Measurements from ENCODE around the gene GFY.

The GFY gene

GRCh38 chr19:49423071-49423984 is 1.9 kb upstream of the GFY start, which contains the start of gene PTH2:
TSS of gene PTH2 (minus strand) at chr19:49423441. CDS start at chr19:49423339, 102 bp downstream.
- DNase-seq = no peak
- in situ Hi-C loops (cut with HindIII; ENCODE audit: low pct_ligation_motif_present, low pct_unique_long_range_greater_than_20kb, low sequenced_read_pairs) = no loop called here

- in situ Hi-C loops (cut with HindIII; ENCODE audit: low pct_ligation_motif_present, low pct_unique_long_range_greater_than_20kb, low sequenced_read_pairs) = no loop called here
- no peak for DNase-seq
These were observed 1.2 kb upstream of the GFY start for GRCh38 chr19:49423985-49424303.

GRCh38 chr19:49425922-49426592 is 869 bp downstream of the GFY start:
- no peak for DNase-seq
- in situ Hi-C loops (cut with HindIII; ENCODE audit: low pct_ligation_motif_present, low pct_unique_long_range_greater_than_20kb, low sequenced_read_pairs) = no loop called here

- in situ Hi-C loops (cut with HindIII; ENCODE audit: low pct_ligation_motif_present, low pct_unique_long_range_greater_than_20kb, low sequenced_read_pairs) = no loop called here
- DNase-seq = no peak
These were observed 2.2 kb downstream of the GFY start for GRCh38 chr19:49427339-49427738.

- in situ Hi-C loops (cut with HindIII; ENCODE audit: low pct_ligation_motif_present, low pct_unique_long_range_greater_than_20kb, low sequenced_read_pairs) = no loop called here
- DNase-seq = no peak
These were observed 2.8 kb downstream of the GFY start for GRCh38 chr19:49427855-49428546.

- in situ Hi-C loops (cut with HindIII; ENCODE audit: low pct_ligation_motif_present, low pct_unique_long_range_greater_than_20kb, low sequenced_read_pairs) = no loop called here
- no peak for DNase-seq
These were observed 3.6 kb downstream of the GFY start for GRCh38 chr19:49428547-49429451.

GRCh38 chr19:49430172-49430677 is 5.0 kb downstream of the GFY start:
- no peak for DNase-seq
- in situ Hi-C loops (cut with HindIII; ENCODE audit: low pct_ligation_motif_present, low pct_unique_long_range_greater_than_20kb, low sequenced_read_pairs) = no loop called here

- no peak for DNase-seq
- in situ Hi-C loops (cut with HindIII; ENCODE audit: low pct_ligation_motif_present, low pct_unique_long_range_greater_than_20kb, low sequenced_read_pairs) = no loop called here
These were observed 5.6 kb downstream of the GFY start for GRCh38 chr19:49430678-49431329.

GRCh38 chr19:49431330-49431749 is 6.2 kb downstream of the GFY start:
- in situ Hi-C loops (cut with HindIII; ENCODE audit: low pct_ligation_motif_present, low pct_unique_long_range_greater_than_20kb, low sequenced_read_pairs) = no loop called here
- DNase-seq = no peak

GRCh38 chr19:49432141-49433073 is 7.2 kb downstream of the GFY start:
- in situ Hi-C loops (cut with HindIII; ENCODE audit: low pct_ligation_motif_present, low pct_unique_long_range_greater_than_20kb, low sequenced_read_pairs) = no loop called here
- DNase-seq = no peak

GRCh38 chr19:49433240-49433901 is 8.2 kb downstream of the GFY start:
- no peak for DNase-seq
- in situ Hi-C loops (cut with HindIII; ENCODE audit: low pct_ligation_motif_present, low pct_unique_long_range_greater_than_20kb, low sequenced_read_pairs) = no loop called here

GRCh38 chr19:49434907-49435583 is 9.9 kb downstream of the GFY start:
- in situ Hi-C loops (cut with HindIII; ENCODE audit: low pct_ligation_motif_present, low pct_unique_long_range_greater_than_20kb, low sequenced_read_pairs) = no loop called here
- DNase-seq = no peak

GRCh38 chr19:49435670-49436069 is 10.5 kb downstream of the GFY start:
- DNase-seq = no peak
- in situ Hi-C loops (cut with HindIII; ENCODE audit: low pct_ligation_motif_present, low pct_unique_long_range_greater_than_20kb, low sequenced_read_pairs) = no loop called here

- in situ Hi-C loops (cut with HindIII; ENCODE audit: low pct_ligation_motif_present, low pct_unique_long_range_greater_than_20kb, low sequenced_read_pairs) = no loop called here
- no peak for DNase-seq
These were observed 11.3 kb downstream of the GFY start for GRCh38 chr19:49436381-49437017.

- in situ Hi-C loops (cut with HindIII; ENCODE audit: low pct_ligation_motif_present, low pct_unique_long_range_greater_than_20kb, low sequenced_read_pairs) = no loop called here
- no peak for DNase-seq
These were observed 12.0 kb downstream of the GFY start for GRCh38 chr19:49437231-49437630.
